ENCODE measurements around the gene TGFBR1.
"Not testable (repeated sequence)": the region's sequence is repeated elsewhere in the genome, so short reads cannot be mapped to it uniquely, and the experiment has no call there.

Gene TGFBR1

GRCh38 chr9:99189887-99190596 is 85.1 kb downstream of the TGFBR1 start:
- DNase-seq (ENCODE audit: low read depth) = no peak

DNA sequence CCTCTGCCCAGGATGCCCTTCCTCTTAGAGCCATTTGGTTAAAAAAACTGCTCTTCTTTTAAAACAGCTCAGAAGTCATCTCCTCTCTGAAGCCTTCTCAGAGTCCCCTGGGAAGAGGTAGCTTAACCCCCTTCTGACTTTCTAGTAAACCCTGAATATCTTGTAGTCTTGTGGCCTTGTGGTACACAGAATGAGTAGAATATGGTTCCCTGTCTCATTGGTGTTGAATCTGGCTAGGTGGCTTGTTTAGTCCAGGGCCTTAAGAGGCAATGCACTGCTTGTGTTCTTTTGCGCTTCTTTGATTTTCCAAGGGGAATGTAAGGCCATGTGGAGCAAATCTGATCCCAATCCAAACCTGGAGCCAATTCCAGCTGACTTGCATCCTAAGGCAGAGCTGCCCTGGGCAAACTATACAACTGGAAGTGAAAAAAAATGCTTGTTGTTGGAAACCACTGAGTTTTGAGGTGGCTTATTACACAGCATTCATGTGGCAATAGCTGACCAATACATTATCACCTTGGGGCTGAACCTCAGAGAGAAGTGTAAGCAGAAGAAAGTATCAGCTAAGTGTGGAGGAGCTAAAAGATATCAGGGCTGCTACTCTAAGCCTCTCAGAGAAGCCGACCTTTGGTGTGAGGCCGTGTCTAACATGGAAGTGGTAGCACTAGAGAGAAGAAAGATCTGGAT is 85.8 kb downstream of the TGFBR1 start:
- DNase-seq (ENCODE audit: low read depth) = no peak

GRCh38 chr9:99192786-99193465 is 88.0 kb downstream of the TGFBR1 start:
- no peak for DNase-seq (ENCODE audit: low read depth)

GRCh38 chr9:99193466-99193821 is 88.5 kb downstream of the TGFBR1 start:
- DNase-seq (ENCODE audit: low read depth) = no peak

- DNase-seq (ENCODE audit: low read depth) = not testable (repeated sequence)
Measured at GRCh38 chr9:99196484-99196883, 91.6 kb downstream of the TGFBR1 start.

DNA sequence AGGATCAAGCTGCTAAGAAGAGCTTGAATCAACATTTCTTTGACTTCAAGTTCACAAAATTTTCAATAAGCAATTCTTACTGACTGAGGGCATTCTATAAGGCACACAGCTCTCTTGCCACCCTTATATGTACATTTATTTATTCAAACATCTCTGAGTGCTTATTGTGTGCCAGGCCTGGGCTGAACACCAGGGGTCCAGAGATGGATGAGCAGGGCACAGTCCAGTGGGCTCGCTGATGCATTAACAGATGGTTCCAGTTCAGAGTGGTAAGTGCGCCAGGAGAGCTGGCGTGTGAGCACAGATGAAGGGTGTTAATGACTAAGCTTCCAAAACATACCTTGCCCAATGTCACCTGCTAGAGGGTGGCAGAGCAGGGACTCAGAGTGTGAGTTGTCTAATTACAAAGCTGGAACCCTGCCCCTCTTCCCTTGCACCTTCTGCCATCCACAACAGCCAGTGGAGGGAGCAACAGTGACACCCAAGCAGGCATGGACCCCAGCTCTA is 92.3 kb downstream of the TGFBR1 start:
- no peak for DNase-seq (ENCODE audit: low read depth)

GRCh38 chr9:99197987-99198386 is 93.1 kb downstream of the TGFBR1 start:
- no peak for DNase-seq (ENCODE audit: low read depth)

DNA sequence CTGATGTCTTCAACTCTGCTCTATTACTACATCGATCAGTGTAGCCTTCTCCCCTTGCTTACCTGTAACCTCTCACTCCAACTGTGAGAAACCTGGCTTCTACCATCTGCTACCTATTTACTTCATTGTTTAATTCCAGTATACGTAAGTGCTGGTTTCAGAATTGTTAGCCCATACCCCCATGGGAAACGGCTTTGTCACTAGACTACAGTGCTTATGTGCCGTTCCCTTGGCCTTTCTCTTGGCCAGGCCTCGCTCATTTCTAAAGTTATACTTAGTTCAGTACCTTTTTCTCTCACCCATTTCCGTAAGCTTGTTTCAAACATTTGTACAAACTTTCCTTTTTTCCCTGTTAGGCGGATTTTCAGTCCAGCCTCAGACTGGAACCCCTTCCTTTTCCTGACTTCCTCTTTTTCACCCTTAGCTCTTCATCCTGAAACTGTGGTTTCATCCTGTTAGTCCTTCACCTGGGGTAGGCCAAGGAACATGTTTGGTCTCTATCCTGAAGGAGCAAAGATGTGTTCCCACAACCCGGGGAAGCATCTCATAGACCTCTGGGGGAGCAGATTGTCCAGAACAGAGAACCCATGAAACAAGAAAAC is 95.1 kb downstream of the TGFBR1 start:
- DNase-seq (ENCODE audit: low read depth) = no peak

DNA sequence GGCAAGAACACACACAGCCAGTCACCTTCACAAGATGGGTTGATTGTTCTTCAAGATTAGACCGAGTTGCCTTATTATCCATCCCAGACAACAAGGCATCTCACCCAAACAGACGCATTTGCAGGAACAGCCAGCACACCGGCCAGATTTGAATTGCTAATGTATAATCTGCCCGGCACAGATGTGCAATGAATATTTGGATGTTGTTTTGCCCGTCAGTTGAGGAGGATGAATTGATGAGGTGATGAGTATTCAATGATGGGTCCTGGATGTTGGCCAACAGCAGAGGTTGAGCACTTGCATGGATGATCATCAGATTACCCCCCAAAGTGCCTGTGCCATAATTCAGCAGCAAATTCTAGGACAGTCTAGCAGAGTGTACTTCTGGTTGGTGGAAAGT is 96.7 kb downstream of the TGFBR1 start:
- DNase-seq (ENCODE audit: low read depth) = no peak

All from CMK (cell line).